ENCODE data around the gene KCNQ1. TPM values are rescaled to one million over a fixed set of nuclear protein-coding genes. Genes with fewer than 3 reads are reported as not detected.

KCNQ1 gene
- total and polyA plus RNA-seq, 2 of the 13 experiments (the other 11 are each of a cell fraction or from before 2014, with no cell fraction given): 0.02 to 0.08 TPM

DNA sequence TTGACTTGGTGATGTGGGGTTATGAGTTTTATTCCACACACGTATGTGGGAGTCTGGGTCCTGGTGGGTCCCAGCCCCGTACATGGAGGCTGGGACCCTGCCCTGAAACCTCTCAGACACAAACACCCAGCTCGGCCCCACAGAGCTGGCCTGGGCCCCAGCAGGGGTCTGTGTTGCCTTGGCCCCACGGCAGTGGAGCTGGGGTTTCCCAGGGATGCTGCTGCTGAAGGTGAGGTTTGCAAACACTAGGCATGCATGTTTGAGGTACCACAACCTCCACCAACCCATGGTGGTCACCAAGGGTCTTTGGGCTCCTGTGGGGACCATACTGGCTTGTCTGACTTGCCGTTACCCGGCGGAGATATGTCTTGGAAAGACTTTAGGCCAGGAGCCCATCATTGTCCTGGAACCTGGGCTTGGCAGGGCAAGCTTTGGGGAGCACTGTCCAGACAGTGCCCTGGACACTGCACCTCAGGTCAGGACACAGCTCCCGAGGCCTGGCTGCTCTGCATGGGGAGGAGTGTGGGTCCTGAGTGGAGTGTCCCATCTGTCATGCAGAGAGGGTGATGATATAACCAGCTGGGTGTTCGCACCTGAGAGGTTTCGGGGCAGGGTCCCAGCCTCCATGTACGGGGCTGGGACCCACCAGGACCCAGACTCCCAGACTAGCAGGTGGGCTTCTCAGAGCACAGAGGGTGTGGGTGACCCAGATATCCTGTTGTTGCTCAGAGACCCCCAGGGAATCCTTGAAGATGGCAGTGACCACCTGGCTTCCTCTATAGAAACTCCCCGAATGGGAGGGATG lies 63.3 kb downstream of the KCNQ1 start (continued):
- TF ChIP-seq, protein P1, sequence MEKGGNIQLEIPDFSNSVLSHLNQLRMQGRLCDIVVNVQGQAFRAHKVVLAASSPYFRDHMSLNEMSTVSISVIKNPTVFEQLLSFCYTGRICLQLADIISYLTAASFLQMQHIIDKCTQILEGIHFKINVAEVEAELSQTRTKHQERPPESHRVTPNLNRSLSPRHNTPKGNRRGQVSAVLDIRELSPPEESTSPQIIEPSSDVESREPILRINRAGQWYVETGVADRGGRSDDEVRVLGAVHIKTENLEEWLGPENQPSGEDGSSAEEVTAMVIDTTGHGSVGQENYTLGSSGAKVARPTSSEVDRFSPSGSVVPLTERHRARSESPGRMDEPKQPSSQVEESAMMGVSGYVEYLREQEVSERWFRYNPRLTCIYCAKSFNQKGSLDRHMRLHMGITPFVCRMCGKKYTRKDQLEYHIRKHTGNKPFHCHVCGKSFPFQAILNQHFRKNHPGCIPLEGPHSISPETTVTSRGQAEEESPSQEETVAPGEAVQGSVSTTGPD (CRISPR knock-in tag; IDR thresholded peaks at IDR 0.05): no peak
- TF ChIP-seq EHMT2 (IDR thresholded peaks at IDR 0.05; ENCODE audit: borderline replicate concordance, low read depth, low read length) (no peak), NONO (IDR thresholded peaks at IDR 0.05) (no peak), NONO (CRISPR knock-in tag; conservative IDR thresholded peaks at IDR 0.05) (no peak), ZFP37 (CRISPR knock-in tag; IDR thresholded peaks at IDR 0.05; ENCODE audit: borderline replicate concordance) (no peak), CBX1 (IDR thresholded peaks at IDR 0.05; ENCODE audit: low read depth) (no peak), MZF1 (CRISPR knock-in tag; IDR thresholded peaks at IDR 0.05; ENCODE audit: borderline replicate concordance) (no peak)
- TF ChIP-seq, protein P2, sequence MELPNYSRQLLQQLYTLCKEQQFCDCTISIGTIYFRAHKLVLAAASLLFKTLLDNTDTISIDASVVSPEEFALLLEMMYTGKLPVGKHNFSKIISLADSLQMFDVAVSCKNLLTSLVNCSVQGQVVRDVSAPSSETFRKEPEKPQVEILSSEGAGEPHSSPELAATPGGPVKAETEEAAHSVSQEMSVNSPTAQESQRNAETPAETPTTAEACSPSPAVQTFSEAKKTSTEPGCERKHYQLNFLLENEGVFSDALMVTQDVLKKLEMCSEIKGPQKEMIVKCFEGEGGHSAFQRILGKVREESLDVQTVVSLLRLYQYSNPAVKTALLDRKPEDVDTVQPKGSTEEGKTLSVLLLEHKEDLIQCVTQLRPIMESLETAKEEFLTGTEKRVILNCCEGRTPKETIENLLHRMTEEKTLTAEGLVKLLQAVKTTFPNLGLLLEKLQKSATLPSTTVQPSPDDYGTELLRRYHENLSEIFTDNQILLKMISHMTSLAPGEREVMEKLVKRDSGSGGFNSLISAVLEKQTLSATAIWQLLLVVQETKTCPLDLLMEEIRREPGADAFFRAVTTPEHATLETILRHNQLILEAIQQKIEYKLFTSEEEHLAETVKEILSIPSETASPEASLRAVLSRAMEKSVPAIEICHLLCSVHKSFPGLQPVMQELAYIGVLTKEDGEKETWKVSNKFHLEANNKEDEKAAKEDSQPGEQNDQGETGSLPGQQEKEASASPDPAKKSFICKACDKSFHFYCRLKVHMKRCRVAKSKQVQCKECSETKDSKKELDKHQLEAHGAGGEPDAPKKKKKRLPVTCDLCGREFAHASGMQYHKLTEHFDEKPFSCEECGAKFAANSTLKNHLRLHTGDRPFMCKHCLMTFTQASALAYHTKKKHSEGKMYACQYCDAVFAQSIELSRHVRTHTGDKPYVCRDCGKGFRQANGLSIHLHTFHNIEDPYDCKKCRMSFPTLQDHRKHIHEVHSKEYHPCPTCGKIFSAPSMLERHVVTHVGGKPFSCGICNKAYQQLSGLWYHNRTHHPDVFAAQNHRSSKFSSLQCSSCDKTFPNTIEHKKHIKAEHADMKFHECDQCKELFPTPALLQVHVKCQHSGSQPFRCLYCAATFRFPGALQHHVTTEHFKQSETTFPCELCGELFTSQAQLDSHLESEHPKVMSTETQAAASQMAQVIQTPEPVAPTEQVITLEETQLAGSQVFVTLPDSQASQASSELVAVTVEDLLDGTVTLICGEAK (IDR thresholded peaks at IDR 0.05): no peak
- TF ChIP-seq, protein P2 (CRISPR knock-in tag; IDR thresholded peaks at IDR 0.05): no peak
- TF ChIP-seq, protein P3, sequence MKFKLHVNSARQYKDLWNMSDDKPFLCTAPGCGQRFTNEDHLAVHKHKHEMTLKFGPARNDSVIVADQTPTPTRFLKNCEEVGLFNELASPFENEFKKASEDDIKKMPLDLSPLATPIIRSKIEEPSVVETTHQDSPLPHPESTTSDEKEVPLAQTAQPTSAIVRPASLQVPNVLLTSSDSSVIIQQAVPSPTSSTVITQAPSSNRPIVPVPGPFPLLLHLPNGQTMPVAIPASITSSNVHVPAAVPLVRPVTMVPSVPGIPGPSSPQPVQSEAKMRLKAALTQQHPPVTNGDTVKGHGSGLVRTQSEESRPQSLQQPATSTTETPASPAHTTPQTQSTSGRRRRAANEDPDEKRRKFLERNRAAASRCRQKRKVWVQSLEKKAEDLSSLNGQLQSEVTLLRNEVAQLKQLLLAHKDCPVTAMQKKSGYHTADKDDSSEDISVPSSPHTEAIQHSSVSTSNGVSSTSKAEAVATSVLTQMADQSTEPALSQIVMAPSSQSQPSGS (CRISPR knock-in tag; IDR thresholded peaks at IDR 0.05): no peak

Measured in HepG2 (cell line).